Measurements from ENCODE around the gene SH3BGRL.
"Not testable (repeated sequence)": the region's sequence is repeated elsewhere in the genome, so short reads cannot be mapped to it uniquely, and the experiment has no call there.

The SH3BGRL gene

GRCh38 chrX:81259714-81260395 lies 58.0 kb downstream of the SH3BGRL start:
- no peak for DNase-seq (ENCODE audit: low read depth)

GRCh38 chrX:81261576-81261975 lies 59.7 kb downstream of the SH3BGRL start:
- no peak for DNase-seq (ENCODE audit: low read depth)

- no peak for DNase-seq (ENCODE audit: low read depth)
Measured at GRCh38 chrX:81263059-81263458, 61.2 kb downstream of the SH3BGRL start.

- DNase-seq (ENCODE audit: low read depth) = no peak
Measured at GRCh38 chrX:81278616-81279015, 76.7 kb downstream of the SH3BGRL start.

- no peak for DNase-seq (ENCODE audit: low read depth)
Measured at GRCh38 chrX:81280148-81280547, 78.2 kb downstream of the SH3BGRL start.

- DNase-seq (ENCODE audit: low read depth) = no peak
Measured at GRCh38 chrX:81286075-81286474, 84.2 kb downstream of the SH3BGRL start.

- DNase-seq (ENCODE audit: low read depth) = no peak
Measured at GRCh38 chrX:81286608-81287007, 84.7 kb downstream of the SH3BGRL start.

- DNase-seq (ENCODE audit: low read depth) = no peak
Measured at GRCh38 chrX:81291996-81292395, 90.1 kb downstream of the SH3BGRL start.

- DNase-seq (ENCODE audit: low read depth) = no peak
Measured at GRCh38 chrX:81294101-81294500, 92.2 kb downstream of the SH3BGRL start.

- no peak for DNase-seq (ENCODE audit: low read depth)
Measured at GRCh38 chrX:81301877-81302276, 100.0 kb downstream of the SH3BGRL start.

GRCh38 chrX:81304563-81304962 lies 102.7 kb downstream of the SH3BGRL start:
- no peak for DNase-seq (ENCODE audit: low read depth)

GRCh38 chrX:81305240-81305639 lies 103.3 kb downstream of the SH3BGRL start:
- no peak for DNase-seq (ENCODE audit: low read depth)

GRCh38 chrX:81308086-81308829 lies 106.4 kb downstream of the SH3BGRL start:
- no peak for DNase-seq (ENCODE audit: low read depth)

GRCh38 chrX:81316163-81316562 lies 114.3 kb downstream of the SH3BGRL start:
- no peak for DNase-seq (ENCODE audit: low read depth)

- DNase-seq (ENCODE audit: low read depth) = not testable (repeated sequence)
Measured at GRCh38 chrX:81331653-81332052, 129.8 kb downstream of the SH3BGRL start.

GRCh38 chrX:81336455-81337152 lies 134.7 kb downstream of the SH3BGRL start:
- DNase-seq (ENCODE audit: low read depth) = no peak

- no peak for DNase-seq (ENCODE audit: low read depth)
Measured at GRCh38 chrX:81337805-81338204, 135.9 kb downstream of the SH3BGRL start.

GRCh38 chrX:81338924-81339323 lies 137.0 kb downstream of the SH3BGRL start:
- no peak for DNase-seq (ENCODE audit: low read depth)

- DNase-seq (ENCODE audit: low read depth) = not testable (repeated sequence)
Measured at GRCh38 chrX:81345296-81345695, 143.4 kb downstream of the SH3BGRL start.
